HG03045 (cell line): ENCODE results near the gene PTPRD.

Experiments
- ATAC-seq: cut with Tn5 transposase; IDR thresholded peaks from one replicate; pipeline ENCODE4 v1.9.1; 2021; ENCODE audit warnings: mild to moderate bottlenecking, moderate library complexity; ENCODE audit not compliant: unreplicated experiment

The PTPRD gene

GRCh38 chr9:8531826-8532415, 2080.9 kb downstream of the PTPRD start:
- no peak for ATAC-seq

DNA sequence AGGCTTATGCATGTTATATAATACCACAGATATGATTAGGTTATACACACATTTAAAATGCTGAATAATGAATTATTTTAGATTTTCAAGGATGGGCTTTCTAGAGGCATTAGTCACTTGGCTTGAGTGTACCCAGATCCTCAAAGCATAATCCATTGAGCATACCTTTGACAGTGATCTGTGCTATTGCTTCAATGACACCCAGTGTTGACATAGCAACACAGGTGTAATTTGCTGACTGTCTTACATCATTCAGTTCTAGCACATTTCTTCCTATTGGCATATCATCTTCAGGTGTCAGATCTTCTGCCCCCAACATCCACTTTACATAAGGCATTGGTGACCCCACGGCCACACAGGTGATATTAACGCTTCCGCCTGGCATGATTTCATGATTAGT, 2091.7 kb downstream of the PTPRD start:
- ATAC-seq, result no peak

- ATAC-seq, result no peak
These were observed 2097.1 kb downstream of the PTPRD start for GRCh38 chr9:8515748-8516147.

DNA sequence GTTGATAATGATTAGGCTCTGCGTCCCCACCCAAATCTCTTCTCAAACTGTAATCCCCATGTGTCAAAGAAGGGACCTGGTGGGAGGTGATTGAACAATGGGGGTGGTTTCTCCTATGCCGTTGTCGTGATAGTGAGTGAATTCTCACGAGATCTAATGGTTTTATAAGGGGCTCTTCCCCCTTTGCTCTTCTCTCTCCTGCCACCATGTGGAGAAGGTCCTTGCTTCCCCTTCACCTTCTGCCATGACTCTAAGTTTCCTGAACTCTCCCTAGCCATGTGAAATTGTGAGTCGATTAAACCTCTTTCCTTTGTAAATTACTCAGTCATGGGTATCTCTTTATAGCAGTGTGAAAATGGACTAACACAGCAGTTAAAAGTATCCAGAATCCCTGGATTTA, 2098.0 kb downstream of the PTPRD start:
- no peak for ATAC-seq

GRCh38 chr9:8508671-8509290, 2104.0 kb downstream of the PTPRD start:
- ATAC-seq, result no peak

DNA sequence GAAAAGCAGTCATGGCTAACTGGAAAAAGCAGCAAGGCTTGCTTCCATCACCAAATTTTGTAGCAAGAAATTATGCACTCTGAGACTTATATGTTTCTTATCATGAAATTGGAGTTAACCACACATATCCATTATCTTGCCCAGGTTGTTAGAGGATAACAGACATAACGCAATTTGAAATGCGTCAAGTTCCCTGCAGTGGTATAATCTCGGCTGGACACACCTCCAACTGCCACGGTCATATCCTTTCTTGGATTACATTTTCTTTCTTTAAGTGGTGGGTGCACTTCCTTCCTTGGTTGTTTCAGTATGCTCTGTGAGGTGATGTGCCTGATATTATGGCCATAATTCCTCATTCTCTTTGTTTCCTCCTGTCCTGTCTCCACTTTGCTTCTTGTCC, 2118.2 kb downstream of the PTPRD start:
- ATAC-seq, result no peak

- ATAC-seq, result no peak
These were observed 2120.1 kb downstream of the PTPRD start for GRCh38 chr9:8492679-8493078.

DNA sequence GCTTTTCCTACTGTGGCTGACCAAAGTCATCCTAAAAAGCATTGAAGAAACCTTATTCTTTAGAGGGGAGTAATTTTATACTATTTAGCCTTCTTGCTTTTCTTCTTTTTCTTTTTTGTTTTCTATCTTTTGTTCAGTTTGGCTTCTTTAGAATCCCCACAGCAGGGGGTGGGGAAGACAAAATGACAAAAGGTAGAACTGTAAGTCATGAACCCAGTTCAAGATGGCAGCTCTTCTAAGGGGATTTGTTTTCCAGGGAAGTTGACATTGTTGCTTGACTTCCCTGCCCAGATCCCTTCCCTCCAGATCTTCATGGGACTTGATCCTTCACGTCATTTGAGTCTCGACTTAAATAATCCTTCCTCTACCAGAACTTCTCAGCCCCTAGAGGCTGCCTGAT, 2120.8 kb downstream of the PTPRD start:
- ATAC-seq, result no peak

- no peak for ATAC-seq
These were observed 2121.2 kb downstream of the PTPRD start for GRCh38 chr9:8491563-8491962.

- ATAC-seq, result no peak
These were observed 2123.0 kb downstream of the PTPRD start for GRCh38 chr9:8489835-8490234.

DNA sequence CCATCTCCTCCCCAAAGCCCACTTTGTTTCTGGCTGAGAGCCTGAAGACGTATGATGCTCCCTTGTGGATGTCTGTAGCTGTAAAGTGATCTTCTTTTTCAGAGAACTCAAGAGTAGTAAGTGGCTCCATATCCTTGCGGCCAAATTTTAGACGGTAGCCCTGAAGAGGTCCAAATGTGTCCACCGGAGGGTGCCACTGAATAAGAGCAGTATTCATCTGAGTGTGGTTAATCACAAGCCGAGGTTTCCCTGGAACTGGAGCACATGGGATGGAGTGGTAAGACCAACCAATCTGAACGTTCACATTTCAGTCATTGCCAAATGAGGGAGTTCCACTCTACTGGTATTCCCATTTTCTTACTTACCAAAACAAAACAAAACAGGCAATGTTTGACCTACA, 2126.7 kb downstream of the PTPRD start:
- ATAC-seq, result no peak

DNA sequence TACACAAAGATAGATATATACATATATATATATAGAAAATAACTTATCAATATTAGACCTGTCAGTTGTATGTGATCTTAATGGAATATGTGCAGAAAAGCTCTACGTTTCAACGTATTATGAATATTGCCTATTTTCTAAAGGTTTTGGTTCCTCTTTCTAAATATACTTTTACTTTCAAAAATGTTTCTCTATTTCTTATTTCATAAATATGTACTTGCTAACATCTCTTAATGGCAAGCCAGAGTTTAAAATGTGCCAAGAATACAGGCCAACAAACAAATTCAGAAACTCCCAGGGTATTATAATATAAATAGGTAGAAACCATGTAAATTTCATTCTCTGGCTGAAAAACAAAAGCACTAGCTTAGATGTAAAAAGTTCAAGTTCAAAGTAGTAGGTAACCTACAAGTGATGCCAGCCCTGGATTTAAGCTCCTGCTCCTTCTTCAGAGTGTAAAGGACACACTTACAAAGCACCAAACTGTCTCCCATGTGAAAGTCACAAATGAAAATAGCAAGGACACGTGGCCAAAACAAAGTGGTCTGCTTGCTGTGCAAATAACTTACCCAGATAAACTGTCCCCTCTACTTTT, 2128.1 kb downstream of the PTPRD start:
- no peak for ATAC-seq

DNA sequence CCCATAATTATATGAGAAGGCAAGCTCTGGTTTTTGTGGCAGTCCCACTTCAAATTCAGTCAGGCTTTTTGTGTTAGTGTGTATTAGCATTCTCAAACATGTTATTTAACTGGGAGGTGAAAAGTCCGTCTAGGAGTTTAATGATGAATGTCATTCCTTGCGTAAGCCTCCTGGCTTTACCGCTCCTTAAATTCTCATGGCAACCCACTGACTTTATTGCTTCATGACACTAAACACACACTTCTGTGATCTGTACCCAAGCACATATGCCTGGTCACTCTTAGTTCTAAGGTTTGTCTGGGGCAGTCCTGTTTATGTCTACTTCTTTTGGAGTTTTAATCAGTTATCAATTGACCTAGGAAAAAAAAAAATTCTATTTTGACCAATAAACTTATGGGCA, 2135.4 kb downstream of the PTPRD start:
- no peak for ATAC-seq

DNA sequence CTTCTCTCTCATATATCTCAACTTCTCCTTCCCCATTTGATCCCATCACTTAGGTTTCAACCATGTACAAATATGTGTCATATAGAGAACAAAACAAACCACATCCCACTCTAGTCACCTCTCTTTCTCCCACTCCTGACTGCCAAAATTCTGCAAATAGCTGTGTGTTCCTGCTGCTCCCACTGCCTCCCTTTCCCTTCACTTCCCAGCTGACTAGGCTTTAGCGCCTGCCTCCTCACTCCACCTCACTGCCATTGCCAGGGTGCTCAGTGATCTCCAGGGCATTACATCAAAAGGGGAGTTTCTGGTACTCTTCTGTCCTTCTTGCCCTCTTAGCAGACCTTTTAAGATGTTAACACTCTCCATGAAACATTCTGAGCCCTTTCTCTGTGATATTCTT, 2137.9 kb downstream of the PTPRD start:
- ATAC-seq, result no peak

DNA sequence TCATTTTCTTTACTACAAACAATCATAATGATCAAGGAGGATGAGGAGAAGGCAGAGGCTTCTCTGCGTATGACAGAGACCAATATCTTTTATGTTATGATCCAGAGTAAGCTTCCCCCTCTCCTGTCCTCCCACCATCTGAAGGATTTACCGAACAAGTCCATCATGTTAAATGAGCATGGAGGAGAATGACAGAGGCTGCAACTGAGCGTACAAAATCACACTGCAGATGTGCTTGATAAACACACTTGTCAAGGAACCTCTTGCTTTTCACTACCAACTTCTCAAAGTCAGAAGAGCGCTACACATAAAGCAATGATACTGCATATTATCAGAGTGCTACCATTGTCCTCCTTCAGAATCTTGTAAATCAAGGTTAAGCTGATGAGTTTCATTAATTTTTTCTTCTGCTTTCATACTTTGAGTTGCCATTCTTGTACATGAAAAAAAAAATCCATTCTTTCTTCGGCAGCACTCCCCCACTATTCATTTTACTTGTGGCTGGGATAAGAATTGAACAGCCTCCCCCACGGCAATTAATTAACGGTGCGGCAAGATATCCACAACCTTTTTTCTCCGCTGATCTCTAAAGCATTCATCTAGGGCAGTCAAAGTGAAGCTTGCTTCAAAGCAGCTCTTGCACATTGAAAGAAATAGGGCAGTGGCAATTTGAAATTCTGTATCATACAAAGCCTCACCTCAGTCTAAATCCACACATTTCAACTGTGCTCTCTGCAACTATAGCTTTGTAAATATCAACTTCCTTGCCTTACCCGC, 2139.4 kb downstream of the PTPRD start:
- ATAC-seq, result no peak

DNA sequence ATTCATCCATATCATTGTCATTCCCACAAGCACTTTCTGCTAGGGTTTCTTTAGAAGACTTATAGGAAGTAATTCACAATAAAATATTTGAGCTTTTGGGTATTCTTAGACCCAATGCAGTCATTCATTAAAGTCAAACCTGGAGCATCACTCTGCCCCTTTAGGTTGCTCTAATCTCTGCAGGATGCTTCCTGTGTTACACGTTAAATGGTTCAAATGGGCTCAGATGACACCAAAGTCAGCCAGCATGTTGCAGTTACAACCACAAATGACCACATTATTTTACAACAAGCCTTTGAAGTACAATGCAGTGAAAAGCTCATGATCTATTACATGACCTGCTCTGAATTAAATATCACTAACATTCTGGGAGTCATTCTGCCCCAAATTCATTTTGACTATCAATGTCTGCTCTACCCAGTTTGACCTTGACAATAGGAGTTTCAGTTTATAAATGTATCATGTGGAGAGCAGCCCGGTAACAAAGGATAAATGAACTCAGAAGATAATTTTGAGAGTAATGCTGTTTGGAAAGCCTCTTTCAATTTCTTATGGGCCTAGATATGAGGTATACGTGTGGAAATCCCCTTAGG, 2144.7 kb downstream of the PTPRD start:
- ATAC-seq, result no peak

DNA sequence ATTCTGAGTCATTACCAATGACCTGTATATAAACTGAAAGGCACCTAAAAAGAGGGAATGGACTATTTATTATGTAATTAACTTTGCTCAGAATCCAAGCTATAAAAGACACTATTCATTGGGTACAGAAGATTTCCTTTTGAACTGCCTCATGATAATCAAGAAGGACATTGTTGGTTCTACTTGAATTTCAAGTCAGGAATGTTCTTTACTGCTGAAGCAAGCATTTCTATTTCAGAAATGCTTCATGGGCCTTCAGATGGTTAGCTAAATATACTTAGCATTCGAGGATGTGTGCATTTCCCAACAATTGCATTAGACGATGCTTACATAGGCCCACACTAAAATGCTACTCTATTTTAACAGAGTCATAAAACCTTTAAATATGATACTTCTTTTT, 2155.0 kb downstream of the PTPRD start:
- ATAC-seq, result no peak

- ATAC-seq, result no peak
These were observed 2155.7 kb downstream of the PTPRD start for GRCh38 chr9:8457055-8457454.

- no peak for ATAC-seq
These were observed 2156.5 kb downstream of the PTPRD start for GRCh38 chr9:8456344-8456743.

- ATAC-seq, result no peak
These were observed 2161.8 kb downstream of the PTPRD start for GRCh38 chr9:8450810-8451545.

GRCh38 chr9:8448226-8448625, 2164.6 kb downstream of the PTPRD start:
- no peak for ATAC-seq
